K562 (cell line): ENCODE data around the gene GABRA6. TPM values are rescaled to one million over a fixed set of nuclear protein-coding genes. Genes with fewer than 3 reads are reported as not detected.

ENCODE experiments used
- CHD7 ChIP-seq: fragments of 200-600 bp; sonication (generic); IDR thresholded peaks from one replicate; pipeline ENCODE4 v1.6.1; 2012; ENCODE audit warnings: mild to moderate bottlenecking, low read depth, low read length, inconsistent platforms
- RB1 ChIP-seq: fragments of 450-650 bp; IDR thresholded peaks from 2 replicates; pipeline ENCODE4 v1.6.1; 2017; ENCODE audit warnings: low read depth, mild to moderate bottlenecking
- polyA plus RNA-seq, 8 experiments: library from polyadenylated mRNA; depleted of rRNA in 4 of 8; stranded (reverse) in 5 of 8; unstranded in 3 of 8; fragments of >200 nt; fragmentation: Nextera tagmentation in 2 of 8; fragmentation: Illumina TruSeq in 1 of 8; extraction: Ambion mirVana in 2 of 8; extraction: Trizol in 1 of 8; gene quantifications; 2 replicates each; pipeline versions ENCODE4 v1.2.1 to v1.2.3, GENCODE V29; 2011 to 2014; ENCODE audit warnings: inconsistent platforms in 1 of 8, missing spikeins in 1 of 8
- total RNA-seq, 7 experiments: library from RNA; depleted of rRNA in 6 of 7; stranded (reverse); fragments of >200 nt in 6 of 7; fragmentation: Illumina TruSeq in 2 of 7; extraction: Trizol in 2 of 7; gene quantifications; 2 replicates each; pipeline versions ENCODE4 v1.2.1 to v1.2.3, GENCODE V29; 2011 to 2021; ENCODE audit warnings: low replicate concordance in 1 of 7

Gene GABRA6
- total and polyA plus RNA-seq, 9 of the 15 experiments (the other 6 are each of a cell fraction or from before 2014, with no cell fraction given) = not detected

DNA sequence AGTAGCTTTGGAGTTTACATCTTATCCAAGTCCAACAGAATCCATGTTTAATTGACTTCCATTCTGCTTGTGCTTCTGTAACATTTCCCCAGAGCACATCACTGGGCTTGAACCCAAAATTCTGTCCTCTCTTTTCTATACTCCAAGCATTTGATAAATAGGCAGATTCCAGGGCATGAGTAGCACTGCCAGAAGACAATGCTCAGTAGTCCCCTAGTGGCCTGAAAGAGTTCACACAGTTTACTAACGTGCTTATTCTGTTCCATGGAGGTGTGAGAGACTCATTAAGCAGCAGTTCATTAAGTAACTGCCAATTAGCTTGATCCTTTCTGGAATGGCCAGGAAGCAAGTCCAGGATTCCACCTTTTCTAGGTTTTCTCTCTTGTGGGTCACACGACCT lies 9.4 kb upstream of the GABRA6 start (continued):
- TF ChIP-seq CHD7 = no peak
- TF ChIP-seq RB1 = no peak
